Thyroid gland (tissue), 4 donors: ENCODE measurements around the gene LIN37.

Source experiments
- POLR2A ChIP-seq, 2 donors: fragments of 450-650 bp; IDR thresholded peaks; one replicate each; pipeline ENCODE4 v1.6.1; 2017; ENCODE audit warnings: antibody characterized with exemption in 2 of 2, mild to moderate bottlenecking in 2 of 2, moderate library complexity in 1 of 2
- TF ChIP-seq, protein P1 (sequence below), 6 experiments: fragments of 200-600 bp in 3 of 6; fragments of 450-650 bp in 3 of 6; sonication (generic) in 3 of 6; IDR thresholded peaks; one replicate each; pipeline ENCODE4 v1.5.1; 2016 to 2019; ENCODE audit warnings: antibody characterized with exemption in 6 of 6, mild to moderate bottlenecking in 2 of 6, inconsistent platforms in 1 of 6, moderate library complexity in 1 of 6

DNA sequence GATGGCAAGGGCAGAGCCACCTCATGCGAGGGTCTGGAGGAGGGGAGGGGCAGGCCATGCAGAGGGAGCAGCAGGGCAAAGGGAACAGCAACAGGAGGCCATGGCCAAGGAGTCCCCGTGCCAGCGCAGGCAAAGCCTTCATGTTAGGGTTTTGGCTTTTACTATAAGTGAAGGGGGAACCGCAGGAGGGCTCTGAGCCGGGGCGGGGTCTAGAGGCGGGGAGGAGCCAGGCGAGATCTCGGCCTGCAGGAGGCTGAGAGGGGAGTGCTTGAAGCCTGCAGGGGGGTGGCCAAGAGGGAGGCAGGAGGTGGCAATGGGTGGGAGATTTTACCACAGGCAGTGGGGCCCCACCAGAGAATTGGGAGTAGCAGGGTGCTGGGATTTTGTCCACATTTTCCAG is 33.3 kb downstream of the LIN37 start:
- TF ChIP-seq, protein P1, sequence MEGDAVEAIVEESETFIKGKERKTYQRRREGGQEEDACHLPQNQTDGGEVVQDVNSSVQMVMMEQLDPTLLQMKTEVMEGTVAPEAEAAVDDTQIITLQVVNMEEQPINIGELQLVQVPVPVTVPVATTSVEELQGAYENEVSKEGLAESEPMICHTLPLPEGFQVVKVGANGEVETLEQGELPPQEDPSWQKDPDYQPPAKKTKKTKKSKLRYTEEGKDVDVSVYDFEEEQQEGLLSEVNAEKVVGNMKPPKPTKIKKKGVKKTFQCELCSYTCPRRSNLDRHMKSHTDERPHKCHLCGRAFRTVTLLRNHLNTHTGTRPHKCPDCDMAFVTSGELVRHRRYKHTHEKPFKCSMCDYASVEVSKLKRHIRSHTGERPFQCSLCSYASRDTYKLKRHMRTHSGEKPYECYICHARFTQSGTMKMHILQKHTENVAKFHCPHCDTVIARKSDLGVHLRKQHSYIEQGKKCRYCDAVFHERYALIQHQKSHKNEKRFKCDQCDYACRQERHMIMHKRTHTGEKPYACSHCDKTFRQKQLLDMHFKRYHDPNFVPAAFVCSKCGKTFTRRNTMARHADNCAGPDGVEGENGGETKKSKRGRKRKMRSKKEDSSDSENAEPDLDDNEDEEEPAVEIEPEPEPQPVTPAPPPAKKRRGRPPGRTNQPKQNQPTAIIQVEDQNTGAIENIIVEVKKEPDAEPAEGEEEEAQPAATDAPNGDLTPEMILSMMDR (IDR thresholded peaks at IDR 0.05), result no peak
- TF ChIP-seq POLR2A (IDR thresholded peaks at IDR 0.05), result no peak
